Brain microvascular endothelial cell (primary cell): Measurements from ENCODE around the gene TTC7B.

ENCODE experiments used
- DNase-seq: peaks from one replicate; pipeline ENCODE4 v3.0.0-alpha.2; 2020
- H3K27ac ChIP-seq: fragments of 250-450 bp; sonication (Bioruptor Pico); 2 replicates; pipeline ENCODE4 v1.5.1; 2020; ENCODE audit warnings: mild to moderate bottlenecking, moderate library complexity
- H3K27me3 ChIP-seq: fragments of 250-450 bp; sonication (Bioruptor Pico); replicated peaks from 2 replicates; pipeline ENCODE4 v1.5.1; 2020; ENCODE audit warnings: mild to moderate bottlenecking
- H3K36me3 ChIP-seq: fragments of 250-450 bp; sonication (Bioruptor Pico); replicated peaks from 2 replicates; pipeline ENCODE4 v1.5.1; 2020; ENCODE audit warnings: mild to moderate bottlenecking
- H3K4me3 ChIP-seq: 2 replicates; pipeline ENCODE4 v1.5.1; 2011; ENCODE audit warnings: low read depth, mild to moderate bottlenecking, control low read depth, low read length, moderate library complexity
- CTCF ChIP-seq: IDR thresholded peaks from 2 replicates; pipeline ENCODE4 v1.5.1; 2011; ENCODE audit warnings: low read depth, mild to moderate bottlenecking, moderate library complexity, low read length, control low read depth, inconsistent platforms; ENCODE audit errors: missing control alignments
- in situ Hi-C: cut with HindIII; loops from 2 replicates; pipeline ENCODE4 v1.10.0; 2017; ENCODE audit warnings: low sequenced_read_pairs, low pct_ligation_motif_present

The TTC7B gene

DNA sequence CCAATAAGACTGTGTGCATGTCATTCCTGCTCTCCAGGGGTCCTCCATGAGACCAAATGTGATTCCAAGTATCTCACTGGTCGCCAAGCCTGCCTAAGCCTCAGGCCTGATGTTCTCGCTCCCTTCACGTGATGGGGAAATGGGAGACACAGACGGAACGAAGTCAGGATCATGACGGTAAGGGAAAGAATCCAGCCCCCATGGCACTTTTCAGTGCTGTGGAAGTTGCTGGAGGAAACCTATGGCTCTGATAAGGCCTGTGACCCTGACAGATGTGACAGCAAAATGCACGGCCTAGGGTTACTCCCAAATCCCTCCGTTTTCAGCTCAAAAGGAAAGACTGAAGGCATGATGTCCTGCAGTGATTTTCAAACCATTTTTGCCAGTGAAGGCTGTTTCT, 234.5 kb downstream of the TTC7B start:
- Histone ChIP-seq H3K27ac (no peak overlapping the region), H3K27me3 (no peaks in the 10 kb centered on the region), H3K4me3 (no peak overlapping the region), H3K36me3 (no peaks in the 10 kb centered on the region)
- no peak for DNase-seq
- in situ Hi-C loops = no loop called here
- TF ChIP-seq CTCF = no peak

DNA sequence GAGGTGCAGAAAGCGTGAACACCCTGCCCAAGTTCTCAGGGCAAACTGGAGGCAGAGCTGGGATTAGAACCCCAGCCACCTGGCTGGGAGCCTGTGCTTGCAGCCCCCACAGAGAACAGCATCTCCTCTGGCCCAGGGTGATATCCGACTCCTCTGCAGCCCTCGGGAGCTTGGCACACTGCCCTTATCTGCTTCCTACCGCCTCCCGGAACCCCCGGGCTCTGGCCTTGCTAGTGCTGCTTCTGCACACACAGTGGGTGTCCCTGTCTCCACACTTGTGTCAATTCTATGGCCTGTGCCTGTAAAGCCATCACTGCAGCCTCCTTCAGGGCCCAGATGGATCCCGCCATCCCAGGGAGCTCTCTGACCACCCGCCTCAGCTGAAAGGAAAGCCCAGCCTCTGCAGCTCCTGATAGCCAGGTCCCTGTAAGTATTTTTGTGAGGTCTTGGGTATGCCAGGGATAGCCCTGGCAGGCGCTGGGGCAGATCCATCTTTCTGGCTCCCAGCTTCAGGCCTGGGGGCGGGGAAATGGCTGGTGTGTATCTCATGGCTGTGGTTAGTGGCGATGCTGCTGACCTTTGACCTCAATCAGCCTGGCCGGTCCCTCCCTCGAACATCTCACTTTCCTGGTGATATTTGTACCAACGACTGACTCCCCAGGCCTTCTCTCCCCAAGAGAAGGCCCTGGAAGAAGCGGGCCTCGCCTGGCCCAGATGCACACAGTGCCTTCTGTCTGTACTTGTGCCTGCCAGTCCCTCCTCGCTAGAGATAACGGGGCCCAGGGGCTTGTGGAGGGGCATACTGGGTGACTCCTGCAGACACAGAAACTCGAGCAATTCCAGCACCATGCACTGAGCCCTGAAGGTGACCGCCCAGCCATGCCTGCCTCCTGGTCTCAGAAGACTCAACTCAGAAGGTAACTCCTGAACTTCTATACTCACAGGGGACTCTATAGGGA, 235.6 kb downstream of the TTC7B start:
- no peak overlapping the region for H3K27ac ChIP-seq
- H3K27me3 ChIP-seq = no peaks in the 10 kb centered on the region
- TF ChIP-seq CTCF = no peak
- no peak for DNase-seq
- H3K4me3 ChIP-seq = no peak overlapping the region
- in situ Hi-C loops = no loop called here
- no peaks in the 10 kb centered on the region for H3K36me3 ChIP-seq

GRCh38 chr14:90579816-90580215, 236.4 kb downstream of the TTC7B start:
- no peak for DNase-seq
- in situ Hi-C loops = no loop called here
- no peak overlapping the region for H3K27ac ChIP-seq
- H3K36me3 ChIP-seq = no peaks in the 10 kb centered on the region
- no peak overlapping the region for H3K4me3 ChIP-seq
- no peak for TF ChIP-seq CTCF
- no peaks in the 10 kb centered on the region for H3K27me3 ChIP-seq

- no peak for DNase-seq
- in situ Hi-C loops = no loop called here
- no peak overlapping the region for H3K4me3 ChIP-seq
- H3K27me3 ChIP-seq = no peaks in the 10 kb centered on the region
- no peak overlapping the region for H3K27ac ChIP-seq
- H3K36me3 ChIP-seq = no peaks in the 10 kb centered on the region
- TF ChIP-seq CTCF = no peak
Measured at GRCh38 chr14:90579088-90579487, 237.1 kb downstream of the TTC7B start.

DNA sequence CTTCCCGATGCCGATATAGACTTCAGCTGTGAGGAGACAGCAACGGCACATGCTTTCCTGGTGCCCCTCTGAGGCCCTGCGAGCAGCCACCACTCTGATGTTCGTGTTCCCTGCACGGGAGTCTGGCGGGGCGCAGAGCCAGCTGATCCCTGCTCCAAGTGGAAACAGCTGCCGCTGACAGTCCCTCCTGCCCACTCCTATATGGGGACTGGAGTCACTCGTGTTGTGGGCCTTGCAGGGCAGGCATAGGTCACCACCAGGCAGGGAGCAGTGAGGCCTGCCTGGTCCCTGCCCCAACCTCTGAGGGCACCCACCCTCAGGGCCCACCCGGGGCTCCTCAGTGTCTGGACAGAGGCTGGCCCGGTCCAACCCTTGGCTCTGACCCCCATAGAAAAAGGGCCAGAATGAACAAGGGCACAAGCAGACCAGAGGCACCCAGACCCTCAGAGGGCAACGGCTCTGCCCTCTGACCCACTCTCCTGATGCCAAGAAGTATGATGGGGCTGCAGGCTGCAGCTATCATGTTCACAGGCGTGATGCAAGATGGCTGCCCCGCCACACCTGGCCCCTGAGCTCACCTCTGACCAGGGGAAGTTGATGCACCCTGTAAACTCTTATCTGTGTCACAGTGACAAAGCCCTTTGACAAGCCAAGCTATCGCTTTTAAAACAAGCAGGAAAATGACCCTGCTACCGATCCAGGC, 237.8 kb downstream of the TTC7B start:
- in situ Hi-C loops = no loop called here
- no peak for TF ChIP-seq CTCF
- DNase-seq = no peak

More for the DNA sequence above, 237.8 kb downstream of the TTC7B start:
- Histone ChIP-seq H3K27ac (no peak overlapping the region), H3K27me3 (no peaks in the 10 kb centered on the region), H3K36me3 (no peaks in the 10 kb centered on the region), H3K4me3 (no peak overlapping the region)
